HG02852 (cell line): ENCODE measurements around the gene PDE1C.

ENCODE experiments used
- ATAC-seq: cut with Tn5 transposase; IDR thresholded peaks from one replicate; pipeline ENCODE4 v1.9.1; 2021; ENCODE audit warnings: mild to moderate bottlenecking, moderate library complexity; ENCODE audit not compliant: unreplicated experiment

Gene PDE1C

GRCh38 chr7:32075612-32076011, 5.4 kb upstream of the PDE1C start:
- ATAC-seq: no peak

- ATAC-seq: no peak
These were observed 4.8 kb upstream of the PDE1C start for GRCh38 chr7:32074787-32075585.

GRCh38 chr7:32073533-32073932, 3.3 kb upstream of the PDE1C start:
- ATAC-seq: no peak

- ATAC-seq: no peak
These were observed 2.2 kb upstream of the PDE1C start for GRCh38 chr7:32072397-32072796.

GRCh38 chr7:32071466-32072091, 1.4 kb upstream of the PDE1C start:
- ATAC-seq: no peak

- no peak for ATAC-seq
These were observed 179 bp downstream of the PDE1C start for GRCh38 chr7:32070051-32070405.

GRCh38 chr7:32069116-32069650, 1.0 kb downstream of the PDE1C start:
- no peak for ATAC-seq

- ATAC-seq: no peak
These were observed 1.7 kb downstream of the PDE1C start for GRCh38 chr7:32068411-32069101.

GRCh38 chr7:32066441-32066840, 3.8 kb downstream of the PDE1C start:
- ATAC-seq: no peak

- ATAC-seq: no peak
These were observed 6.6 kb downstream of the PDE1C start for GRCh38 chr7:32063614-32064013.

- ATAC-seq: peak; percentile 47
These were observed 8.1 kb downstream of the PDE1C start for GRCh38 chr7:32062150-32062549.

- no peak for ATAC-seq
These were observed 8.9 kb downstream of the PDE1C start for GRCh38 chr7:32061346-32061745.

GRCh38 chr7:32059289-32060011, 10.8 kb downstream of the PDE1C start:
- ATAC-seq: no peak

- ATAC-seq: no peak
These were observed 12.2 kb downstream of the PDE1C start for GRCh38 chr7:32058002-32058401.

- no peak for ATAC-seq
These were observed 13.4 kb downstream of the PDE1C start for GRCh38 chr7:32056767-32057166.

GRCh38 chr7:32053204-32053603, 17.0 kb downstream of the PDE1C start:
- no peak for ATAC-seq

- no peak for ATAC-seq
These were observed 19.1 kb downstream of the PDE1C start for GRCh38 chr7:32051128-32051527.

- no peak for ATAC-seq
These were observed 20.6 kb downstream of the PDE1C start for GRCh38 chr7:32049599-32049998.

- ATAC-seq: peak; percentile 65
These were observed 21.2 kb downstream of the PDE1C start for GRCh38 chr7:32048970-32049491.

- no peak for ATAC-seq
These were observed 22.4 kb downstream of the PDE1C start for GRCh38 chr7:32047801-32048200.

GRCh38 chr7:32047075-32047474, 23.1 kb downstream of the PDE1C start:
- ATAC-seq: no peak
